SK-N-MC (cell line): ENCODE results near the gene PTPRG.

Source experiments
- DNase-seq: peaks from one replicate; pipeline ENCODE4 v3.0.0-alpha.2; 2011; ENCODE audit warnings: low read depth, low spot score
- H3K27ac ChIP-seq: fragments of 200-600 bp; sonication (generic); 2 replicates; pipeline ENCODE4 v1.5.1; 2016; ENCODE audit warnings: mixed run types
- H3K36me3 ChIP-seq: fragments of 200-600 bp; sonication (generic); 2 replicates; pipeline ENCODE4 v1.6.1; 2017; ENCODE audit warnings: antibody characterized with exemption, low read length, mixed read lengths; ENCODE audit not compliant: insufficient read depth
- H3K4me3 ChIP-seq: fragments of 200-600 bp; sonication (generic); 2 replicates; pipeline ENCODE4 v1.5.1; 2016
- H3K9ac ChIP-seq: fragments of 200-600 bp; sonication (generic); 2 replicates; pipeline ENCODE4 v1.8.0; 2017; ENCODE audit warnings: mixed run types, mixed read lengths; ENCODE audit not compliant: insufficient read length
- H3K9me3 ChIP-seq: fragments of 200-600 bp; sonication (generic); 2 replicates; pipeline ENCODE4 v1.6.1; 2017; ENCODE audit warnings: low read depth, mild to moderate bottlenecking, antibody characterized with exemption, low read length, moderate library complexity, mixed read lengths
- EZH2 ChIP-seq: fragments of 200-600 bp; sonication (generic); IDR thresholded peaks from one replicate; pipeline ENCODE4 v1.6.1; 2017; ENCODE audit warnings: antibody characterized with exemption
- FOXP2 ChIP-seq: optimal IDR thresholded peaks from 2 replicates; pipeline ENCODE3; 2011; ENCODE audit warnings: mild to moderate bottlenecking, moderate library complexity; ENCODE audit not compliant: insufficient read depth; ENCODE audit errors: extremely low read length, control extremely low read depth
- POLR2AphosphoS5 ChIP-seq: IDR thresholded peaks from 2 replicates; pipeline ENCODE4 v1.6.1; 2012; ENCODE audit warnings: mild to moderate bottlenecking, low read depth, low read length, borderline replicate concordance

The PTPRG gene

DNA sequence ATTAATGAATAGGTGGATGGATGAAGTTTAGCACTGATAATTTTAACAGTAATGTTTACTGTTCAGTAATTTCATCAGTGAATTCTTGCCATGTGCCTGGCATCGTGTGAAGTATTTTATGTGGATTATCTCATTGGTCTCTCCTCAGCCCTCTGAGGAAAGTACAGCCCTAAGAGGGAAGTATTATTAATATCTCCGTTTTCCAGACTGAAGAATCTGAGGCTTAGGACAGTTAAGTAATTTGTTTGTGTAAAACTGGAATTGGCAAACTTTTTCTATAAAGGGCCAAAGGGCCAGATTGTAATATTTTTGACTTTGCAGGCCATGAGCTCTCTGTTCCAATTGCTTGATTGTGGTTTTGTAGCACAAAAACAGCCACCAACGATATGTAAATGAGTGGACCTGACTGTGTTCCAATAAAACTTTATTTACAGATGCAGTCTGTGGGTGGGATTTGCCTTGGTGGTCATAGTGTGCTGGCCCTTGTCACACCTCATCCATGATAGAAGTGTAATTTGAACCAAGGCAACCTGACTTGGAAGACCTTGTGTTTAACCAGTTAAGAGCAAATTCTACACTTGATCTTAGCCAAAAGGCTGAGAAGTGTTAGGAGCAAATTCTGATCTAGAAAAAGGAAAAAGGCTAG is 556.7 kb downstream of the PTPRG start:
- no peak overlapping the region for H3K27ac ChIP-seq
- H3K9ac ChIP-seq, result no peak overlapping the region
- no peaks in the 10 kb centered on the region for H3K36me3 ChIP-seq
- TF ChIP-seq POLR2AphosphoS5 (no peak), FOXP2 (no peak)
- DNase-seq, result no peak
- H3K9me3 ChIP-seq, result no peaks in the 10 kb centered on the region
- H3K4me3 ChIP-seq, result no peak overlapping the region

- DNase-seq, result no peak
Measured at GRCh38 chr3:62119139-62119538, 557.8 kb downstream of the PTPRG start.

GRCh38 chr3:62122819-62123218 is 561.4 kb downstream of the PTPRG start:
- DNase-seq, result no peak
- H3K36me3 ChIP-seq, result no peaks in the 10 kb centered on the region
- no peak overlapping the region for H3K4me3 ChIP-seq
- TF ChIP-seq FOXP2 (no peak), EZH2 (no peak), POLR2AphosphoS5 (no peak)
- H3K9me3 ChIP-seq, result no peaks in the 10 kb centered on the region
- H3K9ac ChIP-seq, result no peak overlapping the region
- no peak overlapping the region for H3K27ac ChIP-seq

More at GRCh38 chr3:62119139-62119538, 557.8 kb downstream of the PTPRG start:
- Histone ChIP-seq H3K9me3 (no peaks in the 10 kb centered on the region), H3K36me3 (no peaks in the 10 kb centered on the region), H3K27ac (no peak overlapping the region), H3K9ac (no peak overlapping the region), H3K4me3 (no peak overlapping the region)
- TF ChIP-seq FOXP2 (no peak), EZH2 (no peak), POLR2AphosphoS5 (no peak)

DNA sequence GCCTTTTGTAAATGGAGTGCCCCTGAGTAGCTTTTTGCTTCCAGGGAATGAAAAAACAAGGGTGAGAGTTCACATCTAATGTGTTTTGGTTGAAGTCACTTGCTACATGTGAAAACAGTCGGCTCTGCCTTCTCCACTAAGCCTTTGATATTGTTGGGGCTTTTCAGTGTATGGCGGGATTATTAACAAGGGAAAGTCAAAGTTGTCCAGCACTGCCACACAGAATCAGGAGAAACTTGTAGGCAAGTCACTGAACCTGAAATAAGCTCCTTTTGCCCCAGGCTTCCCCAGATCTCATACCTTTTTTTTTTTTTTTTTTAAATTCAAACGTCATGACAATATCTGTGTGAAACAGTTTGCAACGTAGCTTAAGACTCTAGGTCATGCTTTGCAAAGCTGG is 564.0 kb downstream of the PTPRG start:
- no peak overlapping the region for H3K9ac ChIP-seq
- no peak overlapping the region for H3K27ac ChIP-seq
- no peaks in the 10 kb centered on the region for H3K36me3 ChIP-seq
- no peaks in the 10 kb centered on the region for H3K9me3 ChIP-seq
- no peak for TF ChIP-seq EZH2
- no peak for TF ChIP-seq FOXP2
- TF ChIP-seq POLR2AphosphoS5, result no peak
- no peak for DNase-seq
- H3K4me3 ChIP-seq, result no peak overlapping the region

DNA sequence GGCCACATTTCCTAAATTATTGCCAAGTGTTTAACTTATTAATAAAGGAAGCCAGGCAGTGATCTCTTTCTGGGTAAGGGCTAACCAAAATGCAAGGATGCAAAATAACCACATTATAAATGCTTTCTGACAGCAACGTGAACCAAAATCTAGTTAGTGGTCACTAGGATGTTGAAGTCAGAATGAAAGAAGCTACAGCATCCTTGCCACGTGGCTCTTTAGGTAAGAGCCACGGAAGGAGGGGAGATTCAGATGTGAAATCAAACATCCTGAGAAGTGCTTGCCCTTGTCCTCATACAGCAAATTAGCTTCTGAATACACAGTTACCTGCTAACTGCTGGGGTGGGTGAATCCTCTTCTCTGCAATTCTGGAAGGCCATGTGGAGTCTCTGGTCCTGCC is 565.7 kb downstream of the PTPRG start:
- no peak for DNase-seq
- Histone ChIP-seq H3K27ac (no peak overlapping the region), H3K4me3 (no peak overlapping the region), H3K36me3 (no peaks in the 10 kb centered on the region), H3K9ac (no peak overlapping the region), H3K9me3 (no peaks in the 10 kb centered on the region)
- TF ChIP-seq EZH2 (no peak), POLR2AphosphoS5 (no peak), FOXP2 (no peak)

DNA sequence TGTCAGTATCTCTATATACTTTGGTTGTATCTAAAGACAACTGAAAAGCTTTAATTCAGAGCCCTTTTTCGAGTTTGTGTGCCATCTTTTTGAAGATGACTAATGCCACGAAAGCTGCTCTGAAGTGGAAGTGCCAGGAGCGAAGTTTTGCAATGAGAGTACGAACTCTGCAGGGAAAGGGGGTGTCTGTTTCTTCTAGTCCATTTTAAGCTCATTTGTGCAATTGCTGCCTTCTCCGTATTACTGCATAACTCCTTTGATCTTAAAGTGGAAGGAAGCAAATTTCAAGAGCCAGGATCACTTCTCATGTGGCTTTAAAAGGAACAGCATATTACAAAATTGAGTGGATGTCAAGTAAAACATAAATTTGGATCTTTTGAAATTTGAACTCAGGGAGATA is 566.7 kb downstream of the PTPRG start:
- H3K9ac ChIP-seq, result no peak overlapping the region
- H3K36me3 ChIP-seq, result no peaks in the 10 kb centered on the region
- TF ChIP-seq FOXP2 (no peak), POLR2AphosphoS5 (no peak), EZH2 (no peak)
- no peaks in the 10 kb centered on the region for H3K9me3 ChIP-seq
- H3K4me3 ChIP-seq, result no peak overlapping the region
- DNase-seq, result no peak
- no peak overlapping the region for H3K27ac ChIP-seq

DNA sequence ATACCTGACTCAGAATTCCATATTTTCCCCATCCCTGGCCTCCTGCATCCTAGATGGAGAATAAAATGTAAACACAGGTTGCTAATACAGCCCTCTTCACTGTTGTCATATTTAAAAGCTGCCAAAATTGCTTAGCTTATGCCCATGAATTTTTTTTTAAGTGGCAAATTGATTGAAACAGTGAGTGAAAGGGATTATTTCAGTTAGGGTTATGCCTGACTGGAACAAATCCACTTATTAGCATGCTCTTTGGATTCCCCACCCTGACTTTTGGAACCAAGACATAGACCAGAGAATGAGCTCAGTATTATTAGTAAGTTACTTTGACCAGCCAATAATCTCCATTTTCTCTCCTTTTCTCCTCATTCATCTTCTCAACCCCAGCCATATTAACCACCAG is 567.3 kb downstream of the PTPRG start:
- no peak overlapping the region for H3K9ac ChIP-seq
- H3K36me3 ChIP-seq, result no peaks in the 10 kb centered on the region
- no peaks in the 10 kb centered on the region for H3K9me3 ChIP-seq
- DNase-seq, result no peak
- no peak for TF ChIP-seq FOXP2
- TF ChIP-seq POLR2AphosphoS5, result no peak
- no peak for TF ChIP-seq EZH2
- H3K27ac ChIP-seq, result no peak overlapping the region
- H3K4me3 ChIP-seq, result no peak overlapping the region

DNA sequence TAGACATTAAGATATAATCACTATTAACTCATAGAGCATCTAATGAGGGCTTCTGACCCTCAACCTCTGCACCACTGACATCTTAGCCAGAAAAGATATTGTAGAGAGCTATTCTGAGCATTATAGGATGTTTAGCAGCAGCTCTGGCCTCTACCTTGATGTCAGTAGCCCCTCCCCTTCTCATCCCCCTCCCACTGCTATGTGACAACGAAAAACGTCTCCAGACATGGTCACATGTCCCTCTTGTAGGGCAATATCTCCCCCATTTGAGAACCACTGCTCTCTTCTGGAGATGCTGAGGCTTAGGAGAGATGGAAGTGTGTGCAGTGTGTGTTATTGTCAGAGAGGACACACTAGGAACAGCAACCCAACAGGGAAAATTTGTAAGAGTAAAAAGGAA is 569.7 kb downstream of the PTPRG start:
- no peak overlapping the region for H3K4me3 ChIP-seq
- no peaks in the 10 kb centered on the region for H3K9me3 ChIP-seq
- no peak for TF ChIP-seq FOXP2
- TF ChIP-seq EZH2, result no peak
- TF ChIP-seq POLR2AphosphoS5, result no peak
- no peaks in the 10 kb centered on the region for H3K36me3 ChIP-seq
- H3K27ac ChIP-seq, result no peak overlapping the region
- DNase-seq, result no peak
- no peak overlapping the region for H3K9ac ChIP-seq

- TF ChIP-seq EZH2 (no peak), FOXP2 (no peak), POLR2AphosphoS5 (no peak)
- no peak overlapping the region for H3K9ac ChIP-seq
- no peak for DNase-seq
- no peaks in the 10 kb centered on the region for H3K36me3 ChIP-seq
- H3K27ac ChIP-seq, result no peak overlapping the region
- no peak overlapping the region for H3K4me3 ChIP-seq
- no peaks in the 10 kb centered on the region for H3K9me3 ChIP-seq
Measured at GRCh38 chr3:62131620-62132019, 570.2 kb downstream of the PTPRG start.
